SU-DHL-6 (cell line): ENCODE data around the gene TCEAL4.

ENCODE experiments used
- EZH2phosphoT487 ChIP-seq: fragments of 200-600 bp; sonication (generic), shearing (Covaris generic); conservative IDR thresholded peaks from 2 replicates; pipeline ENCODE4 v1.6.1; 2018; ENCODE audit warnings: mild to moderate bottlenecking, antibody characterized with exemption, low read length, moderate library complexity, mixed read lengths
- TF ChIP-seq, protein P1 (sequence below): fragments of 200-600 bp; sonication (generic); IDR thresholded peaks from one replicate; pipeline ENCODE4 v1.5.1; 2017; ENCODE audit warnings: antibody characterized with exemption, mild to moderate bottlenecking, low read length, moderate library complexity; ENCODE audit not compliant: insufficient read depth, poor library complexity, severe bottlenecking

GRCh38 chrX:103550415-103551051 lies 34.8 kb upstream of the TCEAL4 start:
- TF ChIP-seq, protein P1, sequence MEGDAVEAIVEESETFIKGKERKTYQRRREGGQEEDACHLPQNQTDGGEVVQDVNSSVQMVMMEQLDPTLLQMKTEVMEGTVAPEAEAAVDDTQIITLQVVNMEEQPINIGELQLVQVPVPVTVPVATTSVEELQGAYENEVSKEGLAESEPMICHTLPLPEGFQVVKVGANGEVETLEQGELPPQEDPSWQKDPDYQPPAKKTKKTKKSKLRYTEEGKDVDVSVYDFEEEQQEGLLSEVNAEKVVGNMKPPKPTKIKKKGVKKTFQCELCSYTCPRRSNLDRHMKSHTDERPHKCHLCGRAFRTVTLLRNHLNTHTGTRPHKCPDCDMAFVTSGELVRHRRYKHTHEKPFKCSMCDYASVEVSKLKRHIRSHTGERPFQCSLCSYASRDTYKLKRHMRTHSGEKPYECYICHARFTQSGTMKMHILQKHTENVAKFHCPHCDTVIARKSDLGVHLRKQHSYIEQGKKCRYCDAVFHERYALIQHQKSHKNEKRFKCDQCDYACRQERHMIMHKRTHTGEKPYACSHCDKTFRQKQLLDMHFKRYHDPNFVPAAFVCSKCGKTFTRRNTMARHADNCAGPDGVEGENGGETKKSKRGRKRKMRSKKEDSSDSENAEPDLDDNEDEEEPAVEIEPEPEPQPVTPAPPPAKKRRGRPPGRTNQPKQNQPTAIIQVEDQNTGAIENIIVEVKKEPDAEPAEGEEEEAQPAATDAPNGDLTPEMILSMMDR, result no peak
- TF ChIP-seq EZH2phosphoT487, result no peak
